Activated naive CD8-positive, alpha-beta T cell treated with anti-CD3 and anti-CD28 coated beads, Interleukin-2, amount 10 ng/mL, durations not matched to agents 7 days and 5 days (primary cell): ENCODE measurements around the gene MAGED1. TPM values are rescaled to one million over a fixed set of nuclear protein-coding genes. Genes with fewer than 3 reads are reported as not detected.

ENCODE experiments used
- ATAC-seq: fragments of 150-1000 bp; cut with Tn5 transposase; one replicate; pipeline ENCODE4 v1.10.0; 2021; ENCODE audit warnings: low read depth, moderate library complexity
- POLR2A ChIA-PET: fragments of 350-600 bp; sonication (Branson Sonifier 250); formaldehyde crosslinking; loops from one replicate; lab custom pipeline; 2021; ENCODE audit warnings: antibody characterized with exemption; lab: Charles Lee
- DNase-seq: peaks from one replicate; pipeline ENCODE4 v3.0.0; 2021
- H3K27ac Mint-ChIP-seq: one replicate; pipeline ENCODE4 v1.8.0; 2022; ENCODE audit warnings: mild to moderate bottlenecking, mixed read lengths
- H3K27me3 Mint-ChIP-seq: one replicate; pipeline ENCODE4 v1.8.0; 2022; ENCODE audit warnings: mild to moderate bottlenecking, moderate library complexity, mixed read lengths
- H3K36me3 Mint-ChIP-seq: one replicate; pipeline ENCODE4 v1.8.0; 2021; ENCODE audit warnings: mild to moderate bottlenecking, mixed read lengths
- H3K4me1 Mint-ChIP-seq: one replicate; pipeline ENCODE4 v1.8.0; 2021; ENCODE audit warnings: mixed read lengths
- H3K4me3 Mint-ChIP-seq: one replicate; pipeline ENCODE4 v1.8.0; 2022; ENCODE audit warnings: mild to moderate bottlenecking, moderate library complexity, mixed read lengths
- H3K9me3 Mint-ChIP-seq: one replicate; pipeline ENCODE4 v1.8.0; 2021; ENCODE audit warnings: mixed read lengths
- total RNA-seq, 2 experiments: library from RNA; stranded (reverse); gene quantifications; one replicate each; pipeline ENCODE4 v1.2.3, GENCODE V29; 2021

The MAGED1 gene
- total RNA-seq, result 10 to 100 TPM; 52.5 to 54.0 TPM

GRCh38 chrX:51892921-51893745 is at the start of gene MAGED1:
MAGED1 (plus strand) TSS chrX:51893623; CDS start chrX:51894305, 682 bp downstream.
- H3K9me3 Mint-ChIP-seq, result no peaks in the 10 kb centered on the region
- peak within 1 kb of the TSS; percentile 94 for H3K4me3 Mint-ChIP-seq
- peaks cover 17% of the 10 kb centered on the region for H3K4me1 Mint-ChIP-seq
- ATAC-seq, result peak; percentile 90
- POLR2A ChIA-PET, result interaction anchor here (0.6 to 0.7 kb wide), 2 partner anchors 19 to 1105 kb away, joined by 3 to 4 read pairs; no protein-coding TSS in a partner anchor
- DNase-seq, result peak; percentile 78
- H3K27me3 Mint-ChIP-seq, result no peaks in the 10 kb centered on the region
- peaks cover 7% of the 10 kb centered on the region for H3K36me3 Mint-ChIP-seq
- peak within 1 kb of the TSS; percentile 93 for H3K27ac Mint-ChIP-seq

DNA sequence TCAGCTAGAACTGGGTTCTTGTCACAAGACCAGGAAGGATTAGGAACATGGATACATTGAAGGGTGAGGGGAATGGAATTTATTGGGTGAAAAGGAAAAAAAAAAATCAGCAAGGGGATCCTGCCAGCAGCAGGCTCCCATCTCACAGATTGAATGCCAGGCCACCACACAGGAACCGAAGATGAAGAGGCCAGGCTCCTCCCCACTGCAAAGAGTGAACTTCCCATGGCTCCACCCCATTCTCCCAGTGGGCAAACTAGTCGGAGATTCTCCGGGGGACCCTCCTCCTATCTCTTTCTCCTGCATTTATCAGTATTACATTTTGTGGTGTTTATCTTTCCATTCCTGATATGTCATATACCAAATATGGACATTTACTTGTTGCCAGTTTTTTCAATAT is 46.0 kb upstream of the MAGED1 start:
- peaks cover 2% of the 10 kb centered on the region for H3K4me1 Mint-ChIP-seq
- H3K27me3 Mint-ChIP-seq, result no peaks in the 10 kb centered on the region
- DNase-seq (no peak), ATAC-seq (no peak)
- POLR2A ChIA-PET, result no interaction called here
- no peak overlapping the region for H3K4me3 Mint-ChIP-seq
- no peaks in the 10 kb centered on the region for H3K9me3 Mint-ChIP-seq
- peaks cover 28% of the 10 kb centered on the region for H3K36me3 Mint-ChIP-seq
- H3K27ac Mint-ChIP-seq, result no peak overlapping the region

- no peak overlapping the region for H3K4me3 Mint-ChIP-seq
- POLR2A ChIA-PET, result no interaction called here
- H3K9me3 Mint-ChIP-seq, result peaks cover 5% of the 10 kb centered on the region
- DNase-seq (no peak), ATAC-seq (no peak)
- peaks cover 2% of the 10 kb centered on the region for H3K4me1 Mint-ChIP-seq
- H3K27me3 Mint-ChIP-seq, result no peaks in the 10 kb centered on the region
- no peak overlapping the region for H3K27ac Mint-ChIP-seq
- peaks cover 40% of the 10 kb centered on the region for H3K36me3 Mint-ChIP-seq
Observed at GRCh38 chrX:51851507-51852085, 41.8 kb upstream of the MAGED1 start.

DNA sequence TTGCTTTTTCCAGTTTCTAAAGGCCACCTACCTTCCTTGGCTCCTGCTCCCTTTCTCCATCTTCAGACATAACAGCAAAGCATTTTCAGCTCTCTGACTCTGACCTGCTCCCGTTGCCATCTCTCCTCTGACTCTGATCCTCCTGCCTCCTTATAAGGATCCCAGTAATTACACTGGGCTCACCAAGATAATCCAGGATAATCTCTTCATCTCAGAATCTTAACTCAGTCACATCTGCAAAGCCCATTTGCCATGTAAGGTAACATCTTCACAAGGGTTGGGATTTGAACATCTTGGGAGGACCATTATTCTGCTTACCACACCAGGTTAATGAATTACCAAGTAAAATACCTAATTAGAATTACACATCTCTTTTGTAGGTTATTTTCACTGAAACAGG is 41.3 kb upstream of the MAGED1 start:
- DNase-seq, result no peak
- H3K9me3 Mint-ChIP-seq, result peaks cover 7% of the 10 kb centered on the region
- H3K27me3 Mint-ChIP-seq, result no peaks in the 10 kb centered on the region
- ATAC-seq, result no peak
- H3K36me3 Mint-ChIP-seq, result peaks cover 43% of the 10 kb centered on the region
- H3K27ac Mint-ChIP-seq, result no peak overlapping the region
- H3K4me1 Mint-ChIP-seq, result peaks cover 2% of the 10 kb centered on the region
- POLR2A ChIA-PET, result no interaction called here
- no peak overlapping the region for H3K4me3 Mint-ChIP-seq

- H3K9me3 Mint-ChIP-seq, result peaks cover 7% of the 10 kb centered on the region
- no peak overlapping the region for H3K4me3 Mint-ChIP-seq
- no peaks in the 10 kb centered on the region for H3K27me3 Mint-ChIP-seq
- H3K4me1 Mint-ChIP-seq, result peaks cover 2% of the 10 kb centered on the region
- no peak for DNase-seq
- peaks cover 46% of the 10 kb centered on the region for H3K36me3 Mint-ChIP-seq
- H3K27ac Mint-ChIP-seq, result no peak overlapping the region
- POLR2A ChIA-PET, result no interaction called here
- ATAC-seq, result no peak
Observed at GRCh38 chrX:51852621-51853020, 40.8 kb upstream of the MAGED1 start.

GRCh38 chrX:51853251-51853650 is 40.2 kb upstream of the MAGED1 start:
- POLR2A ChIA-PET, result no interaction called here
- Mint-ChIP-seq H3K36me3 (peaks cover 46% of the 10 kb centered on the region), H3K4me1 (peaks cover 2% of the 10 kb centered on the region), H3K4me3 (no peak overlapping the region), H3K27me3 (no peaks in the 10 kb centered on the region), H3K27ac (no peak overlapping the region), H3K9me3 (peaks cover 7% of the 10 kb centered on the region)
- DNase-seq (no peak), ATAC-seq (no peak)

GRCh38 chrX:51855698-51856097 is 37.7 kb upstream of the MAGED1 start:
- Mint-ChIP-seq H3K4me3 (no peak overlapping the region), H3K27ac (no peak overlapping the region), H3K9me3 (peaks cover 8% of the 10 kb centered on the region), H3K36me3 (peaks cover 51% of the 10 kb centered on the region), H3K27me3 (no peaks in the 10 kb centered on the region), H3K4me1 (peaks cover 2% of the 10 kb centered on the region)
- POLR2A ChIA-PET, result no interaction called here
- ATAC-seq, result no peak
- DNase-seq, result no peak

DNA sequence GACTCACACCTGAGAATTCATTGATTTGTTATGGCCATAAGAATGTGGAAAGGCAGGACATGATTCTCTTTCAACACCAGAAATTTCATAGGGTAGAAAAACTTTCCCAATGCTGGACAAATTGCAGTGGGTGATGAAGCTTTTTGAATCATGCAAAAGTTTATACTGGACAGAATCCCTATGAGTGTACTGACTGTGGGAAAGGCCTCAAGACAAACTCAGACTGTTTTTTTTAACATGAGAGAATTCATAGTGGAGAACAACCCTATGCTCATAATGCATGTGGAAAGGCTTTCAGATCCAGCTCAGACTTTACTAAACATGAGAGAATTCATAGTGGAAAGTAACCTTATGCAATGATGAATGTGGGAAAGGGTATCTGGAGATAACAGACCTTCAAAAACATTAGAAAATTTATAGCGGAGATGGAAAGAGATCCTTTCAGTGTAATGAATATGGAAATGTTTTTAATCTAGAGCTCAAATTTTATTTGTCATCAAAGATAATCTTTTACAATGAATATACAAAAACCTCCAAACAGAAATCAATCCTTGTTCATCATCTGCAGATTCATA is 36.2 kb upstream of the MAGED1 start:
- no peak for ATAC-seq
- POLR2A ChIA-PET, result no interaction called here
- Mint-ChIP-seq H3K4me3 (no peak overlapping the region), H3K9me3 (peaks cover 8% of the 10 kb centered on the region), H3K27ac (no peak overlapping the region), H3K4me1 (no peaks in the 10 kb centered on the region), H3K36me3 (peaks cover 48% of the 10 kb centered on the region), H3K27me3 (no peaks in the 10 kb centered on the region)
- no peak for DNase-seq

DNA sequence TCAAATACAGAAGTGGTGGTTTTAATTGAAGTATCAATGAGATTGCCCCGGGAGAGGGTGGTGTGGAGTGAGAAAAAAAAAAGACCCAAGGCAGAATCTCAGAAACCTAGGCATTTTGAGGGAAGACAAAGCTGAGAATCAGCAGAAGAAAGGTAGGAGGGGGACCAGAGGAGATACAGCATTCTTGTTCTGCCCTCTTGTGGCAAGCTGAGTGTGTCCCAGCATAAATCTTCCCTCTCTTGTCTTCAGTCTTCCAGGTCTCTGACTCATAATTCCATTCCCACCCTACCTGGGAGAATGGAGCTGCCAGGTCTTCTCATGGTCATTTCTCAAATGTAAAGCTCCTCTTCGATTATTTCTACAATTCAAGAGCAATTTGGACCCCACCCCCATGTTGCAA is 32.7 kb upstream of the MAGED1 start:
- peaks cover 35% of the 10 kb centered on the region for H3K36me3 Mint-ChIP-seq
- DNase-seq, result no peak
- POLR2A ChIA-PET, result no interaction called here

GRCh38 chrX:51862920-51863319 is 30.5 kb upstream of the MAGED1 start:
- ATAC-seq (no peak), DNase-seq (no peak)
- H3K27ac Mint-ChIP-seq, result no peak overlapping the region
- peaks cover 7% of the 10 kb centered on the region for H3K4me1 Mint-ChIP-seq
- no peaks in the 10 kb centered on the region for H3K27me3 Mint-ChIP-seq
- peaks cover 26% of the 10 kb centered on the region for H3K36me3 Mint-ChIP-seq
- POLR2A ChIA-PET, result no interaction called here
- H3K4me3 Mint-ChIP-seq, result no peak overlapping the region
- peaks cover 8% of the 10 kb centered on the region for H3K9me3 Mint-ChIP-seq

More for the DNA sequence above, 32.7 kb upstream of the MAGED1 start:
- Mint-ChIP-seq H3K9me3 (peaks cover 12% of the 10 kb centered on the region), H3K4me1 (peaks cover 7% of the 10 kb centered on the region), H3K4me3 (no peak overlapping the region), H3K27me3 (no peaks in the 10 kb centered on the region), H3K27ac (no peak overlapping the region)
- ATAC-seq, result no peak

GRCh38 chrX:51866210-51866609 is 27.2 kb upstream of the MAGED1 start:
- POLR2A ChIA-PET, result no interaction called here
- H3K4me3 Mint-ChIP-seq, result no peak overlapping the region

GRCh38 chrX:51867626-51868025 is 25.8 kb upstream of the MAGED1 start:
- DNase-seq, result no peak
- Mint-ChIP-seq H3K27me3 (no peaks in the 10 kb centered on the region), H3K4me1 (peaks cover 7% of the 10 kb centered on the region), H3K27ac (no peak overlapping the region), H3K9me3 (peaks cover 8% of the 10 kb centered on the region), H3K4me3 (no peak overlapping the region), H3K36me3 (peaks cover 30% of the 10 kb centered on the region)
- POLR2A ChIA-PET, result no interaction called here
- ATAC-seq, result no peak

More at GRCh38 chrX:51866210-51866609, 27.2 kb upstream of the MAGED1 start:
- no peak overlapping the region for H3K27ac Mint-ChIP-seq
- H3K4me1 Mint-ChIP-seq, result peaks cover 7% of the 10 kb centered on the region
- peaks cover 7% of the 10 kb centered on the region for H3K9me3 Mint-ChIP-seq
- no peaks in the 10 kb centered on the region for H3K27me3 Mint-ChIP-seq
- DNase-seq (no peak), ATAC-seq (no peak)
- H3K36me3 Mint-ChIP-seq, result peaks cover 26% of the 10 kb centered on the region

- POLR2A ChIA-PET, result no interaction called here
- H3K36me3 Mint-ChIP-seq, result peaks cover 24% of the 10 kb centered on the region
- no peak for ATAC-seq
- no peak overlapping the region for H3K4me3 Mint-ChIP-seq
- H3K27me3 Mint-ChIP-seq, result no peaks in the 10 kb centered on the region
- H3K4me1 Mint-ChIP-seq, result peaks cover 2% of the 10 kb centered on the region
- peaks cover 2% of the 10 kb centered on the region for H3K9me3 Mint-ChIP-seq
- H3K27ac Mint-ChIP-seq, result no peak overlapping the region
- DNase-seq, result no peak
Observed at GRCh38 chrX:51870354-51870753, 23.1 kb upstream of the MAGED1 start.
